Endothelial cell of umbilical vein (primary cell): ENCODE results near the gene HEBP1. TPM values are rescaled to one million over a fixed set of nuclear protein-coding genes. Genes with fewer than 3 reads are reported as not detected.

Experiments used
- BruUV-seq: library from RNA; stranded (reverse); fragments of 400-500 nt; replicated peaks from 2 replicates; lab custom pipeline; 2021; lab: Mats Ljungman, UMichigan
- CTCF ChIA-PET: fragments of 300-600, 350-600 bp; sonication (Branson Sonifier 250); formaldehyde crosslinking; loops from one replicate; lab custom pipeline; 2021; ENCODE audit warnings: antibody characterized with exemption, inconsistent platforms; lab: Charles Lee
- POLR2A ChIA-PET: fragments of 300-600, 350-600 bp; sonication (Branson Sonifier 250); formaldehyde crosslinking; loops from one replicate; lab custom pipeline; 2021; ENCODE audit warnings: antibody characterized with exemption, inconsistent platforms; lab: Charles Lee
- DNase-seq: peaks from one replicate; pipeline ENCODE4 v3.0.0-alpha.2; 2011; ENCODE audit warnings: low read depth, low spot score
- FAIRE-seq: peaks from 2 replicates; lab custom pipeline; 2011; peaks lifted over from hg19 to GRCh38; lab: Jason Lieb, UNC
- H2AFZ ChIP-seq: 2 replicates; pipeline ENCODE4 v1.6.0; 2012; ENCODE audit warnings: low read depth, low read length, control low read depth, inconsistent platforms
- H3K27ac ChIP-seq: 2 replicates; pipeline ENCODE4 v1.5.1; 2011; ENCODE audit warnings: low read depth, mild to moderate bottlenecking, control low read depth, low read length, moderate library complexity; ENCODE audit not compliant: insufficient read depth
- H3K27me3 ChIP-seq, 2 experiments: 2 replicates each; pipeline versions ENCODE4 v1.6.0 to v1.6.1; 2011; ENCODE audit warnings: low read length in 2 of 2, mixed read lengths in 1 of 2; ENCODE audit not compliant: control insufficient read depth in 2 of 2, insufficient read depth in 2 of 2
- H3K36me3 ChIP-seq, 2 experiments: 2 replicates in 1 of 2; 3 replicates in 1 of 2; pipeline ENCODE4 v1.5.1; 2011; ENCODE audit warnings: low read length in 2 of 2, mild to moderate bottlenecking in 1 of 2, moderate library complexity in 1 of 2; ENCODE audit not compliant: control insufficient read depth in 2 of 2, insufficient read depth in 2 of 2; ENCODE audit errors: extremely low read depth in 1 of 2
- H3K4me1 ChIP-seq: 3 replicates; pipeline ENCODE4 v1.5.1; 2011; ENCODE audit warnings: mild to moderate bottlenecking, low read length; ENCODE audit not compliant: control insufficient read depth, insufficient read depth; ENCODE audit errors: extremely low read depth
- H3K4me2 ChIP-seq: 2 replicates; pipeline ENCODE4 v1.6.1; 2011; ENCODE audit warnings: low read length, control low read depth, mixed read lengths; ENCODE audit not compliant: insufficient read depth
- H3K4me3 ChIP-seq, 3 experiments: fragments of 200-600 bp in 1 of 3; sonication (generic), shearing (Covaris generic) in 1 of 3; replicated peaks in 1 of 3; 2 replicates each; pipeline ENCODE4 v1.5.1; 2011 to 2016; ENCODE audit warnings: control low read depth in 3 of 3, low read length in 3 of 3, mild to moderate bottlenecking in 2 of 3, inconsistent platforms in 1 of 3, low read depth in 1 of 3, moderate library complexity in 1 of 3; ENCODE audit not compliant: insufficient read depth in 1 of 3
- H3K79me2 ChIP-seq: 2 replicates; pipeline ENCODE4 v1.6.0; 2012; ENCODE audit warnings: low read length, inconsistent platforms; ENCODE audit not compliant: control insufficient read depth, insufficient read depth
- H3K9ac ChIP-seq: replicated peaks from 2 replicates; pipeline ENCODE3; 2011; ENCODE audit warnings: low read length, control low read depth; ENCODE audit not compliant: insufficient read depth; ENCODE audit errors: extremely low read depth
- H3K9me1 ChIP-seq: replicated peaks from 3 replicates; pipeline ENCODE4 v1.6.0; 2011; ENCODE audit warnings: mild to moderate bottlenecking, low read length; ENCODE audit not compliant: control insufficient read depth, insufficient read depth; ENCODE audit errors: extremely low read depth
- H3K9me3 ChIP-seq: replicated peaks from 2 replicates; pipeline ENCODE4 v1.5.1; 2012; ENCODE audit warnings: low read length, inconsistent platforms; ENCODE audit not compliant: control insufficient read depth, insufficient read depth
- H4K20me1 ChIP-seq: replicated peaks from 2 replicates; pipeline ENCODE3; 2011; ENCODE audit warnings: mild to moderate bottlenecking, low read length; ENCODE audit not compliant: control insufficient read depth, insufficient read depth; ENCODE audit errors: extremely low read depth
- EZH2 ChIP-seq: IDR thresholded peaks from 2 replicates; pipeline ENCODE4 v1.6.1; 2012; ENCODE audit warnings: borderline replicate concordance, low read depth, mild to moderate bottlenecking, moderate library complexity, low read length, inconsistent platforms; ENCODE audit not compliant: severe bottlenecking
- FOS ChIP-seq: IDR thresholded peaks from 2 replicates; pipeline ENCODE4 v1.6.1; 2011; ENCODE audit warnings: mild to moderate bottlenecking, low read length, moderate library complexity, borderline replicate concordance; ENCODE audit not compliant: insufficient read depth
- GATA2 ChIP-seq: IDR thresholded peaks from 2 replicates; pipeline ENCODE4 v1.7.0; 2011; ENCODE audit warnings: low read depth, mild to moderate bottlenecking, moderate library complexity, mixed read lengths, low read length; ENCODE audit not compliant: insufficient read length, insufficient read depth
- JUN ChIP-seq: IDR thresholded peaks from 2 replicates; pipeline ENCODE4 v1.6.1; 2011; ENCODE audit warnings: borderline replicate concordance, low read depth; ENCODE audit not compliant: insufficient read length, insufficient read depth
- MYC ChIP-seq: IDR thresholded peaks from one replicate; pipeline ENCODE4 v1.6.1; 2011; ENCODE audit warnings: mild to moderate bottlenecking, low read depth, low read length
- POLR2A ChIP-seq: IDR thresholded peaks from 2 replicates; pipeline ENCODE4 v1.6.1; 2012; ENCODE audit warnings: low read depth, mild to moderate bottlenecking, control low read depth, low read length
- POLR2AphosphoS5 ChIP-seq: IDR thresholded peaks from 2 replicates; pipeline ENCODE4 v1.6.1; 2012; ENCODE audit warnings: low read depth, mild to moderate bottlenecking, control low read depth, low read length, moderate library complexity; ENCODE audit not compliant: insufficient read depth
- dilution Hi-C: fragments of 300-500 bp; cut with MboI; formaldehyde crosslinking; loops from one replicate; pipeline ENCODE4 v1.15.0; 2019; ENCODE audit warnings: low sequenced_read_pairs; ENCODE audit not compliant: extremely low pct_ligation_motif_present
- intact Hi-C: fragments of 100-400 bp; cut with micrococcal nuclease; formaldehyde crosslinking; loops from one replicate; pipeline ENCODE4 v1.10.0; 2022
- polyA plus RNA-seq, 4 experiments: library from polyadenylated mRNA; depleted of rRNA in 3 of 4; stranded (reverse) in 3 of 4; unstranded in 1 of 4; fragments of >200 nt; gene quantifications; 2 replicates each; pipeline versions ENCODE4 v1.2.1 to v1.2.3, GENCODE V29; 2011 to 2012; ENCODE audit warnings: missing spikeins in 1 of 4
- small RNA-seq: library from RNA; depleted of rRNA; stranded (forward); fragments of <200 nt; gene quantifications from one replicate; pipeline ENCODE3, GENCODE V24; 2012; ENCODE audit warnings: low replicate concordance, low read depth; ENCODE audit not compliant: insufficient read depth, insufficient read length
- total RNA-seq: library from RNA; stranded (reverse); gene quantifications from 2 replicates; pipeline ENCODE4 v1.2.3, GENCODE V29; 2021
- TF ChIP-seq, protein P1 (sequence below): IDR thresholded peaks from 2 replicates; pipeline ENCODE4 v1.6.1; 2011; ENCODE audit not compliant: insufficient read depth, insufficient read length
- TF ChIP-seq, protein P2 (sequence below), 2 donors: IDR thresholded peaks; 1 replicate in 1 of 2; 2 replicates in 1 of 2; pipeline ENCODE4 v1.5.1; 2011; ENCODE audit warnings: low read length in 2 of 2, mild to moderate bottlenecking in 2 of 2, moderate library complexity in 2 of 2, control low read depth in 1 of 2, inconsistent platforms in 1 of 2, low read depth in 1 of 2; ENCODE audit not compliant: insufficient read depth in 1 of 2; ENCODE audit errors: extremely low read depth in 1 of 2

HEBP1 gene
- total and polyA plus RNA-seq, 2 donors (not counting 3 experiments of a cell fraction or from before 2014, with no cell fraction given), result 23.1 to 59.5 TPM

DNA sequence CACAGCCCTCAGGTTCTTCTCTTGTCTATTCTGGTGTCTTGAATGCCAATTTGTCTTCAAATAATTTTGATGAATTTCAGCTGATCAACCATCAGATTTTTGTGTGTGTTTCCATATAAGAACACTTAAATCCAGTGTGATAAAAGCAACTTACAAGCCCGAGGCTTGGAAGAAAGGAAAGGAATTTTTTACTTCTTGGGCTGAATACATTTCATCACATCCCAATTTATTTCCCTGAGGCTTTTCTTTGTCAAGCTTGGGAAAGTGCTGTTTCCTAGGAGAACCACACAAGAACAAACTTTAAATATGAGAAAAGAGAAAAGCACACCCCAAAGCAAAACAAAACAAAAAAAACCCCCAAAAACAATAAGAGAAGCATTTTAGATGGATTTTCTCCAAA is 74.7 kb downstream of the HEBP1 start:
- CTCF ChIA-PET, result no interaction called here
- H3K9ac ChIP-seq, result no peak overlapping the region
- no peaks in the 10 kb centered on the region for H3K9me1 ChIP-seq
- H3K27ac ChIP-seq, result no peak overlapping the region
- no peak overlapping the region for H2AFZ ChIP-seq
- H3K27me3 ChIP-seq, result no peaks in the 10 kb centered on the region
- peaks cover 5% of the 10 kb centered on the region for H3K4me1 ChIP-seq
- DNase-seq (no peak), FAIRE-seq (no peak)
- H3K36me3 ChIP-seq, result no peaks in the 10 kb centered on the region
- no peak overlapping the region for H3K4me2 ChIP-seq
- H3K4me3 ChIP-seq, result no peak overlapping the region
- intact Hi-C loops (no loop called here), dilution Hi-C loops (no loop called here)
- no peaks in the 10 kb centered on the region for H4K20me1 ChIP-seq
- H3K79me2 ChIP-seq, result no peaks in the 10 kb centered on the region
- BruUV-seq, result no TSS peak
- TF ChIP-seq FOS (no peak), POLR2AphosphoS5 (no peak), MYC (no peak), JUN (no peak), GATA2 (no peak), EZH2 (no peak), POLR2A (no peak)
- TF ChIP-seq, protein P1, sequence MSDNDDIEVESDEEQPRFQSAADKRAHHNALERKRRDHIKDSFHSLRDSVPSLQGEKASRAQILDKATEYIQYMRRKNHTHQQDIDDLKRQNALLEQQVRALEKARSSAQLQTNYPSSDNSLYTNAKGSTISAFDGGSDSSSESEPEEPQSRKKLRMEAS, result no peak
- TF ChIP-seq, protein P2, sequence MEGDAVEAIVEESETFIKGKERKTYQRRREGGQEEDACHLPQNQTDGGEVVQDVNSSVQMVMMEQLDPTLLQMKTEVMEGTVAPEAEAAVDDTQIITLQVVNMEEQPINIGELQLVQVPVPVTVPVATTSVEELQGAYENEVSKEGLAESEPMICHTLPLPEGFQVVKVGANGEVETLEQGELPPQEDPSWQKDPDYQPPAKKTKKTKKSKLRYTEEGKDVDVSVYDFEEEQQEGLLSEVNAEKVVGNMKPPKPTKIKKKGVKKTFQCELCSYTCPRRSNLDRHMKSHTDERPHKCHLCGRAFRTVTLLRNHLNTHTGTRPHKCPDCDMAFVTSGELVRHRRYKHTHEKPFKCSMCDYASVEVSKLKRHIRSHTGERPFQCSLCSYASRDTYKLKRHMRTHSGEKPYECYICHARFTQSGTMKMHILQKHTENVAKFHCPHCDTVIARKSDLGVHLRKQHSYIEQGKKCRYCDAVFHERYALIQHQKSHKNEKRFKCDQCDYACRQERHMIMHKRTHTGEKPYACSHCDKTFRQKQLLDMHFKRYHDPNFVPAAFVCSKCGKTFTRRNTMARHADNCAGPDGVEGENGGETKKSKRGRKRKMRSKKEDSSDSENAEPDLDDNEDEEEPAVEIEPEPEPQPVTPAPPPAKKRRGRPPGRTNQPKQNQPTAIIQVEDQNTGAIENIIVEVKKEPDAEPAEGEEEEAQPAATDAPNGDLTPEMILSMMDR (IDR thresholded peaks at IDR 0.05; ENCODE audit: extremely low read depth in 1 of 2, insufficient read depth in 1 of 2, low read depth in 1 of 2, low read length in 2 of 2), result no peak
- no peaks in the 10 kb centered on the region for H3K9me3 ChIP-seq
- POLR2A ChIA-PET, result no interaction called here

Small RNA genes lying within 50 kb of the gene (small RNA-seq; reads per million reads assigned to genes)
- not detected for gene RF00604

Other genes starting within 250 kb of the HEBP1 start
- gene APOLD1, start 214.6 kb downstream of the HEBP1 start, total RNA-seq, result 5.3 and 6.0 TPM in 2 replicates
- 3.3 and 3.7 TPM in 2 replicates for gene APOLD1, start 214.6 kb downstream of the HEBP1 start, polyA plus RNA-seq
- 74.6 and 75.2 TPM in 2 replicates for gene DDX47, start 186.9 kb downstream of the HEBP1 start, total RNA-seq
- 52.5 and 73.4 TPM in 2 replicates for gene DDX47, start 186.9 kb downstream of the HEBP1 start, polyA plus RNA-seq
- gene GPRC5A, start 108.7 kb downstream of the HEBP1 start, total RNA-seq, result 17.6 and 22.7 TPM in 2 replicates
- 82.9 and 86.4 TPM in 2 replicates for gene GPRC5A, start 108.7 kb downstream of the HEBP1 start, polyA plus RNA-seq
- gene GPRC5D, start 48.1 kb downstream of the HEBP1 start, total RNA-seq, result not detected in 2 replicates
- gene GPRC5D, start 48.1 kb downstream of the HEBP1 start, polyA plus RNA-seq, result not detected in 2 replicates
- gene FAM234B, start 44.1 kb upstream of the HEBP1 start, total RNA-seq, result 9.4 and 13.2 TPM in 2 replicates
- gene FAM234B, start 44.1 kb upstream of the HEBP1 start, polyA plus RNA-seq, result 4.9 TPM in 2 replicates
- not detected in 2 replicates for gene GSG1, start 103.4 kb upstream of the HEBP1 start, total RNA-seq
- not detected in 2 replicates for gene GSG1, start 103.4 kb upstream of the HEBP1 start, polyA plus RNA-seq
- gene EMP1, start 196.5 kb upstream of the HEBP1 start, total RNA-seq, result 528 and 577 TPM in 2 replicates
- 265 and 376 TPM in 2 replicates for gene EMP1, start 196.5 kb upstream of the HEBP1 start, polyA plus RNA-seq